GM23248 (cell line): Measurements from ENCODE around the gene CCDC50.

Experiments
- EZH2 ChIP-seq: fragments of 200-600 bp; sonication (generic); IDR thresholded peaks from 2 replicates; pipeline ENCODE4 v1.6.1; 2018; ENCODE audit warnings: antibody characterized with exemption, mild to moderate bottlenecking; ENCODE audit not compliant: insufficient read depth, poor library complexity, severe bottlenecking
- EZH2phosphoT487 ChIP-seq: fragments of 200-600 bp; sonication (generic); IDR thresholded peaks from 2 replicates; pipeline ENCODE4 v1.6.1; 2018; ENCODE audit warnings: antibody characterized with exemption, moderate library complexity, mild to moderate bottlenecking, low read depth; ENCODE audit not compliant: insufficient read depth

DNA sequence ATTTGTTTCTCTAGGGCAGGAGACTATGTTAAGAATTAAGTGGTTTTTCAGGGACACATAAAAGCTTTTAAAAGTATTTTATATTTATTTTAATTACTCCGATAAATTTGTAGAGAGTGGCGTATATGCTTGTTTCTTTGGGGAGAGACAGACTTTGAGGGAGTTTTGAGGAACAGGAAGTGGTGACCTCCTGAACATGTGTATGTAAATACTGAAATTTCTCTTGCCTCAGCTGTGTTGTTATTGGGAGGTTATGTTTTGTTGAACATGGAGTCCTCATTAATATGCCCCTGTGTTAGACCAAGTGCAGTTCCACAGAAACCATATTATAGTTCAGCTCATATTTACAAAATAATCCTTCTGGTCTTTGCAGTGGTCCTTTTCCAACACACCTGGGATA is 42.9 kb downstream of the CCDC50 start:
- TF ChIP-seq EZH2 (no peak), EZH2phosphoT487 (no peak)
